ENCODE measurements around the gene CARD10. TPM values are rescaled to one million over a fixed set of nuclear protein-coding genes. Genes with fewer than 3 reads are reported as not detected.
"Not testable (repeated sequence)": the region's sequence is repeated elsewhere in the genome, so short reads cannot be mapped to it uniquely, and the experiment has no call there.

CARD10 gene
- polyA plus RNA-seq, 1 experiment: 5.8 TPM

- no peak overlapping the region for H3K27ac ChIP-seq (ENCODE audit: low read depth, low read length)
- TF ChIP-seq, protein P1, sequence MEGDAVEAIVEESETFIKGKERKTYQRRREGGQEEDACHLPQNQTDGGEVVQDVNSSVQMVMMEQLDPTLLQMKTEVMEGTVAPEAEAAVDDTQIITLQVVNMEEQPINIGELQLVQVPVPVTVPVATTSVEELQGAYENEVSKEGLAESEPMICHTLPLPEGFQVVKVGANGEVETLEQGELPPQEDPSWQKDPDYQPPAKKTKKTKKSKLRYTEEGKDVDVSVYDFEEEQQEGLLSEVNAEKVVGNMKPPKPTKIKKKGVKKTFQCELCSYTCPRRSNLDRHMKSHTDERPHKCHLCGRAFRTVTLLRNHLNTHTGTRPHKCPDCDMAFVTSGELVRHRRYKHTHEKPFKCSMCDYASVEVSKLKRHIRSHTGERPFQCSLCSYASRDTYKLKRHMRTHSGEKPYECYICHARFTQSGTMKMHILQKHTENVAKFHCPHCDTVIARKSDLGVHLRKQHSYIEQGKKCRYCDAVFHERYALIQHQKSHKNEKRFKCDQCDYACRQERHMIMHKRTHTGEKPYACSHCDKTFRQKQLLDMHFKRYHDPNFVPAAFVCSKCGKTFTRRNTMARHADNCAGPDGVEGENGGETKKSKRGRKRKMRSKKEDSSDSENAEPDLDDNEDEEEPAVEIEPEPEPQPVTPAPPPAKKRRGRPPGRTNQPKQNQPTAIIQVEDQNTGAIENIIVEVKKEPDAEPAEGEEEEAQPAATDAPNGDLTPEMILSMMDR (IDR thresholded peaks at IDR 0.05; ENCODE audit: low read depth, low read length): no peak
- ChIA-PET CTCF (interaction anchor here (16.5 kb wide), 1 partner anchor 12 kb away, joined by 375 read pairs; the partner anchor contains the start of gene CDC42EP1), POLR2A (no interaction called here)
- DNase-seq (ENCODE audit: low read depth, low spot score): no peak
- H3K9me3 ChIP-seq (ENCODE audit: control insufficient read depth, insufficient read depth, low read length): no peaks in the 10 kb centered on the region
- no peak overlapping the region for H3K4me3 ChIP-seq (ENCODE audit: low read depth, low read length)
- peaks cover 3% of the 10 kb centered on the region for H3K27me3 ChIP-seq (ENCODE audit: control insufficient read depth, insufficient read depth, low read length)
These were observed 34.5 kb upstream of the CARD10 start for GRCh38 chr22:37553725-37554124.

DNA sequence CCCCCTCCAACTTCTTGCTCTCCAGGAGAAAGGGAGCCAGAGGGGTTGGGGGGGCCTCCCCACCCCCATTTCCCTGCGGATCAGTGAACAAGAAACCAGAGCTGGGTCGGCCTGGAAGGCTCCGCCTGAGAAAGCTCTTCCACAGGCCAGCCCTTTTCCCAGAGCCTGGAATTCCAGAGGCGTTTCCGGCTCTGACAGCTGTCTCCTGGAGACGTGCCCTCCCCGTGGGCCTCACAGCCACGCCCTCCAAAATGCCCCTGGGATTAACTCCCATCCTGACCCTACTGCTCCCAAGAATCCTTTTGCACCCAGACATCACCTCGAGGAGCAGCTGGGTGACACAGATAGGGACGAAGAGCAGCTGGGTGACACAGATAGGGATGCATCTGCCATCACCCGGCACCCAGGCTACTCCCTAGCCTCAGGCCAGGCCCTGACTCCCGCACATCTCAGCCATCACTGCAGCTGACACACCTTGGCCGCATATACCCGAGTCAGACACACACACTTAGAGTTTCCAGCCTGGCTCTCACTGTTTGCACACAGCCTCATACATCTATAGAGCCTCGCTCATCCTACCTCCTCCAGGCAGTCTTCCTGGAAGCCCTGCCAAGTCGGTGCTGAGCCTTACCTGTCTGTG, 33.4 kb upstream of the CARD10 start:
- Histone ChIP-seq H3K9me3 (ENCODE audit: control insufficient read depth, insufficient read depth, low read length) (no peaks in the 10 kb centered on the region), H3K27ac (ENCODE audit: low read depth, low read length) (no peak overlapping the region), H3K4me3 (ENCODE audit: low read depth, low read length) (no peak overlapping the region), H3K27me3 (ENCODE audit: control insufficient read depth, insufficient read depth, low read length) (peaks cover 3% of the 10 kb centered on the region)
- POLR2A ChIA-PET: interaction anchor here (0.7 to 1.5 kb wide), 2 partner anchors 9 to 124 kb away, joined by 4 to 5 read pairs; no protein-coding TSS in a partner anchor
- no peak for DNase-seq (ENCODE audit: low read depth, low spot score)
- TF ChIP-seq, protein P1 (IDR thresholded peaks at IDR 0.05; ENCODE audit: low read depth, low read length): no peak
- CTCF ChIA-PET: interaction anchor here (0.9 to 16.5 kb wide), 4 partner anchors 9 to 54 kb away, joined by 3 to 375 read pairs (median 4); partner anchors contain the start of gene CDC42EP1

DNA sequence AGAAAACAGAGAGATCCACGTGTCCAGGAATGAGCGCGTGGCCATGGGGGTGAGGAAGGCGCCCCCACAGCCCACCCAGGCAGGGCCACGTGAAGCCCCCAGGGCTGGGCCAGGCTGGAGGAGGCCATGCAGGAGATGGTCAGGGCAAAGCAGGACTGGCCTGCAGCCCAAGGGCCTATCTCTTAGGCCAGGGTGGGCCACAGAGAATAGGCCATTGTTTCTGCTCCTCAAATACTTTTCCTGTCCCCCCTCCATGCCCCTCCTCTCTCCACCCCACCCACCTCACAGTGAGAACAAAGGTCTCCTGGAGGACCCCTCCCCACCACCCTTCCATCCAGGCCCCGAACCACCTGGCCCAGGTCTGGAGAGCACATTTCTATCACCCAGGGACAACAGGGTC, 32.8 kb upstream of the CARD10 start:
- H3K4me3 ChIP-seq (ENCODE audit: low read depth, low read length): no peak overlapping the region
- ChIA-PET POLR2A (interaction anchor here (0.7 to 1.5 kb wide), 2 partner anchors 10 to 124 kb away, joined by 4 to 5 read pairs; no protein-coding TSS in a partner anchor), CTCF (interaction anchor here (1.3 to 16.5 kb wide), 3 partner anchors 13 to 311 kb away, joined by 3 to 375 read pairs (median 5); partner anchors contain the start of gene CDC42EP1)
- TF ChIP-seq, protein P1 (IDR thresholded peaks at IDR 0.05; ENCODE audit: low read depth, low read length): no peak
- H3K9me3 ChIP-seq (ENCODE audit: control insufficient read depth, insufficient read depth, low read length): no peaks in the 10 kb centered on the region; the same call in 1 of the 2 replicates
- no peak overlapping the region for H3K27ac ChIP-seq (ENCODE audit: low read depth, low read length)
- DNase-seq (ENCODE audit: low read depth, low spot score): no peak
- H3K27me3 ChIP-seq (ENCODE audit: control insufficient read depth, insufficient read depth, low read length): peaks cover 1% of the 10 kb centered on the region

- not testable (repeated sequence) for H3K27me3 ChIP-seq (ENCODE audit: control insufficient read depth, insufficient read depth, low read length); H3K27ac ChIP-seq (ENCODE audit: low read depth, low read length); H3K9me3 ChIP-seq (ENCODE audit: control insufficient read depth, insufficient read depth, low read length); DNase-seq (ENCODE audit: low read depth, low spot score); H3K4me3 ChIP-seq (ENCODE audit: low read depth, low read length)
- ChIA-PET POLR2A (interaction anchor here (2.0 kb wide), 1 partner anchor 16 kb away, joined by 5 read pairs; no protein-coding TSS in a partner anchor), CTCF (interaction anchor here (1.3 to 16.5 kb wide), 3 partner anchors 14 to 312 kb away, joined by 3 to 375 read pairs (median 3); partner anchors contain the start of gene CDC42EP1)
These were observed 31.7 kb upstream of the CARD10 start for GRCh38 chr22:37550921-37551320.

- Histone ChIP-seq H3K27ac (ENCODE audit: low read depth, low read length) (no peak overlapping the region), H3K27me3 (ENCODE audit: control insufficient read depth, insufficient read depth, low read length) (no peaks in the 10 kb centered on the region), H3K9me3 (ENCODE audit: control insufficient read depth, insufficient read depth, low read length) (no peaks in the 10 kb centered on the region; the same call in 1 of the 2 replicates), H3K4me3 (ENCODE audit: low read depth, low read length) (no peak overlapping the region)
- CTCF ChIA-PET: interaction anchor here (1.3 to 16.5 kb wide), 4 partner anchors 11 to 57 kb away, joined by 6 to 375 read pairs (median 10); partner anchors contain the start of gene CDC42EP1
- POLR2A ChIA-PET: interaction anchor here (0.6 to 2.0 kb wide), 4 partner anchors 10 to 82 kb away, joined by 3 to 6 read pairs (median 4); partner anchors contain the start of genes CDC42EP1 and GGA1
- TF ChIP-seq, protein P1 (IDR thresholded peaks at IDR 0.05; ENCODE audit: low read depth, low read length): peak; percentile 34
- no peak for DNase-seq (ENCODE audit: low read depth, low spot score)
These were observed 30.5 kb upstream of the CARD10 start for GRCh38 chr22:37549704-37550059.

Measured in AG04450 (cell line).